ENCODE data around the gene U2SURP.

GRCh38 chr3:142999881-143000280, 1.5 kb upstream of the U2SURP start:
- TF ChIP-seq POLR2AphosphoS5 (IDR thresholded peaks at IDR 0.05) = no peak
- TF ChIP-seq, protein P1, sequence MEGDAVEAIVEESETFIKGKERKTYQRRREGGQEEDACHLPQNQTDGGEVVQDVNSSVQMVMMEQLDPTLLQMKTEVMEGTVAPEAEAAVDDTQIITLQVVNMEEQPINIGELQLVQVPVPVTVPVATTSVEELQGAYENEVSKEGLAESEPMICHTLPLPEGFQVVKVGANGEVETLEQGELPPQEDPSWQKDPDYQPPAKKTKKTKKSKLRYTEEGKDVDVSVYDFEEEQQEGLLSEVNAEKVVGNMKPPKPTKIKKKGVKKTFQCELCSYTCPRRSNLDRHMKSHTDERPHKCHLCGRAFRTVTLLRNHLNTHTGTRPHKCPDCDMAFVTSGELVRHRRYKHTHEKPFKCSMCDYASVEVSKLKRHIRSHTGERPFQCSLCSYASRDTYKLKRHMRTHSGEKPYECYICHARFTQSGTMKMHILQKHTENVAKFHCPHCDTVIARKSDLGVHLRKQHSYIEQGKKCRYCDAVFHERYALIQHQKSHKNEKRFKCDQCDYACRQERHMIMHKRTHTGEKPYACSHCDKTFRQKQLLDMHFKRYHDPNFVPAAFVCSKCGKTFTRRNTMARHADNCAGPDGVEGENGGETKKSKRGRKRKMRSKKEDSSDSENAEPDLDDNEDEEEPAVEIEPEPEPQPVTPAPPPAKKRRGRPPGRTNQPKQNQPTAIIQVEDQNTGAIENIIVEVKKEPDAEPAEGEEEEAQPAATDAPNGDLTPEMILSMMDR (IDR thresholded peaks at IDR 0.05) = no peak
- TF ChIP-seq POLR2A (IDR thresholded peaks at IDR 0.05) = no peak
- no peak for TF ChIP-seq EP300 (IDR thresholded peaks at IDR 0.05; ENCODE audit: low read depth)
